GM23248 (cell line): ENCODE measurements around the gene CCDC43.
"Not testable (repeated sequence)": the region's sequence is repeated elsewhere in the genome, so short reads cannot be mapped to it uniquely, and the experiment has no call there.

Source experiments
- EZH2 ChIP-seq: fragments of 200-600 bp; sonication (generic); IDR thresholded peaks from 2 replicates; pipeline ENCODE4 v1.6.1; 2018; ENCODE audit warnings: antibody characterized with exemption, mild to moderate bottlenecking; ENCODE audit not compliant: insufficient read depth, poor library complexity, severe bottlenecking
- EZH2phosphoT487 ChIP-seq: fragments of 200-600 bp; sonication (generic); IDR thresholded peaks from 2 replicates; pipeline ENCODE4 v1.6.1; 2018; ENCODE audit warnings: antibody characterized with exemption, moderate library complexity, mild to moderate bottlenecking, low read depth; ENCODE audit not compliant: insufficient read depth

DNA sequence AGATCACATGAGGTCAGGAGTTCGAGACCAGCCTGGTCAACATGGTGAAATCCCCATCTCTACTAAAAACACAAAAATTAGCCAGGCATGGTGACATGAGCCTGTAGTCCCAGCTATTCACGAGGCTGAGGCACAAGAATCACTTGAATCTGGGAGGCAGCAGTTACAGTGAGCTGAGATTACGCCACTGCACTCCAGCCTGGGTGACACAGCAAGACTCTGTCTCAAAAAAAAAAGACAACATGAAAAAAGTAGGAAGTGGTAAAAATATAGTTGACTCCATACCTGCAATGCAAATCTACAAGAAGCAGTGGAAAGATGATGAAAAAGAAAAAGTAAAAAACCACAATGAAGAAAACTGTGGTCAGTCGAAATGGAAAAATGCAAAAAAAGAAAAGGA lies 6.3 kb downstream of the CCDC43 start:
- TF ChIP-seq EZH2, EZH2phosphoT487: not testable (repeated sequence)
